Stimulated activated CD4-positive, alpha-beta T cell treated with anti-CD3 and anti-CD28 coated beads, Interleukin-12 subunit alpha, Interleukin-12 subunit beta, amount 100 ng/mL, for 4 hours (primary cell): ENCODE measurements around the gene MS4A1.
"Not testable (repeated sequence)": the region's sequence is repeated elsewhere in the genome, so short reads cannot be mapped to it uniquely, and the experiment has no call there.

Experiments
- DNase-seq: peaks from one replicate; pipeline ENCODE4 v3.0.0-alpha.2; 2020

Gene MS4A1

DNA sequence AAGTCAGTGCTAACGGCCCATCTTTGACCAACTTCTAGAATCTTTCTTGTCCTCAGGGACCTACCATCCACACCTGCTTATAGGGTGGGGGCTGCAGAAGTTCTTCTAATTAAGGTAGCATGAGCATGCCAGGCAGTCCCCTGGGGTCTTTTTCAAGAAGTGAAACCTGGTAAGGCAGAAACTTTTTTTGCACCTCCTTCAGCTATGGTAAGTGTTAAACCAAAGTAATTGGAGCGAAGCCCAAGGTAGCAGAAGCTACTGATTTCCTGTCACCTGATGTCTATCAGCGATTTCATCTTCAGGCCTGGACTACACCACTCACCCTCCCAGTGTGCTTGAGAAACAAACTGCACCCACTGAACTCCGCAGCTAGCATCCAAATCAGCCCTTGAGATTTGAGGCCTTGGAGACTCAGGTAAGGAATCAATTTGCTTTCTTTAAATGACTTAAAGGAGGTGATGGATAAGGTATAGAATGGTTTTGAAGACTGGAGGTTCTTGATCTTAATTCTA is at the start of gene MS4A1:
Gene MS4A1 (plus strand): TSS at position 317 of the 512 bp plus-strand sequence. CDS start 6,528 bp downstream, outside the sequence.
- DNase-seq: no peak

DNA sequence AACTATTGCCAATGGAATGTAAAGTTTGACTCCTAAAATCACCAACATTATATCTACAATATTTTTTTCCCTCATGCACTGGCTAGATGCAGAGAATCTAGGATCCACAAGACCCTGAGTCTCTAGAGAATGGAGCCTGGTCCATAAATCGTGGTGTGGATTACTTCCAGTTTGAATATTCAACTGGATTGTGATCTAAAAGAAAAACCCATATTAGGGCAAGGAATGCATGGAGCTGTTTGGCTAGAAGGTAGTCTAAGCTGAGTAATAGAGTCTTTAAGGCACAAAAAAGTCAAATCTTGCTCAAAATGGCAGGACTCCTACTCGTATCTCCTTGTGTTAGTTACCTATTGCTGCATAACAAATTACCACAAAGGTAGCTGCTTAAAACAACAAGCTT is 35.6 kb upstream of the MS4A1 start:
- DNase-seq: no peak

DNA sequence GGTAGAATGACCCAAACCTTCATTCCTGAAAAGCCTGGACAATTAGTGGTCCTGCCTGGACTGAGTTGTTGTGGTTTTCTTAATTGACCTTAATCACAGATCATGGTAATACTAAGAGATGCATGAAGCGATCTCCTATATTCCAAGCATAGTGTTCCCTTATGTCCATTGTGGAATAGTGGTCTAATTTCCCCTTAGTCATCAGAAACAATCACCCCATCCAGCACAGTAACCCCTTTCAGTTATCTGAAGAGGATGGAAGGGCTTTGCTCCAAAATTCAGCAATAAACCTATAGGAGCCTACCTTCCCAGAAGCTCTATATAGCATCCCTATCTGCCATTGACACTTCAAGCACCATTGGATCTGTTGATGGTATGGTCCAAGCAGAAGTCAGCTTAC is 33.0 kb upstream of the MS4A1 start:
- DNase-seq: no peak

DNA sequence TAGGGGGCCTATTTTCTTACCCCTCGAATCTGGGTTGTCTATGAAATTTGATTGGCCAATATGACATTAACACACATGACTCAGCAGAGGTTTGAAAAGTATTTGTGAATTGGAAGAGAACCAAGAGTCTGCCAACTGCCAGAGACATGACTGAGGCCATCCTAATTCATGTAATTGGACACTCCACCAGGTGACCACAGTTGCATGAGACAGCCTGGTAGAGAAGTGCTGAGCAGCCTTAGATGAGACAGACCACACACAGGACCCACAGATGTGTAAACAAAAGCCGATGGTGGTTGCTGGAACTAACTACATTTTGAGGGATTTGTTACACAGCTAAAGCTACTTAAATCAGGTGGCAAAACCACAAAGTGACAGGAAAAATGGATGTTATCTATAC is 27.1 kb upstream of the MS4A1 start:
- no peak for DNase-seq

DNA sequence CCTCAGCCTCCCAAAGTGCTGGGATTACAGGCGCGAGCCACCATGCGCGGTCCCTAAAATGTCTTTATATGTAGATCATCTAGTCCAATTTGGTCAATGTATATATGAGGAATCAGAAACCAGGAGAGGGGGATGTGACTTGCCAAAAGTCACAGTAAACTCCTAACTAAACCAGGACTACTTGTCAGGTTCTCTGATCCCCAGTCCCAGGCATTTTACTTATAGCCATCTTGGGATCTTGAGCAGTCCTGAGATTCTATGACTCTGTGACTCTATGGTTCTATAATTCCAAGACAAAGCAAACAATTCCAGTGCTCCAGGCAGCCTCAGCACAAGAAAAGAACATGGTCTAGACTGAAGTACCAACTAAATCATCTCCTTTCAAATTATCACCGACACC is 26.4 kb upstream of the MS4A1 start, which contains the start of gene MS4A5:
Gene MS4A5 (plus strand): TSS at position 301 of the 400 bp plus-strand sequence. CDS start 103 bp downstream, outside the sequence.
- DNase-seq: no peak

DNA sequence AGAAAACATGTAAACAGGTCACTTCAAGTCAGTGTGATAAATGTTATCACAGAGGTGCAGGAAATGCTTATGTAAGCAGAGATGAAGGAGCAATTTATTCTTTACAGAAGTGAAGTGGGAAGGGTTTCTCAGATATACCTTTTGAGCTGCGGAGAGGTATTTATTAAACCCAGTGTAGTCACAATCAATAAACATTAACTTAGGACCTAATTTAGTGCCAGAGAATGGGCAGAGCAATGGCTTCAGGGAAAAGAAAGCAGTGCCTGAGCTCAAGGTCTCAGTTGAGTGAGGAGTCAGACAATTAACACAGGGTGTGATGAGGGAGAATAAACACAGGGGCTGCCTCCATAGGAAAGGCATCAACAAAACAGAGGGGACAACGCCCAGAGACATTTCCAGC is 24.4 kb upstream of the MS4A1 start:
- no peak for DNase-seq

DNA sequence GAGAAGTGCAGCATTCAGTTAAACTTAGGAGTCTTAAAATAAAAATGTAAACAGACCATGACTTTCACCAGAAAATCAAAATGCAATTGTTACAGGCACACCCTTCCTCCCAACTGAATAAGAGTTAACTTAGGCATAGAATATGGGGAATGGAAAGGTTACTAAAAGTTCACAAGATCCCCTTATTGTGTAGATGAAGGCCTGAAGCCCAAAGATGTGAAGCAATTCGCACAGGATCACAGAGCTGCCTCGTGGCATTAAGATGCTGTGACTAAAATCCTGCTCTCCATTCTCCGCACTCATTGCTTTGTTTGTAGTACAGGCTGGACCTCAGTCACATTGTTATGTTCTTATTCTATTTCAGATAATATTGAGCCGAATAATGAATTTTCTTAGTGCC is 22.2 kb upstream of the MS4A1 start:
- no peak for DNase-seq

DNA sequence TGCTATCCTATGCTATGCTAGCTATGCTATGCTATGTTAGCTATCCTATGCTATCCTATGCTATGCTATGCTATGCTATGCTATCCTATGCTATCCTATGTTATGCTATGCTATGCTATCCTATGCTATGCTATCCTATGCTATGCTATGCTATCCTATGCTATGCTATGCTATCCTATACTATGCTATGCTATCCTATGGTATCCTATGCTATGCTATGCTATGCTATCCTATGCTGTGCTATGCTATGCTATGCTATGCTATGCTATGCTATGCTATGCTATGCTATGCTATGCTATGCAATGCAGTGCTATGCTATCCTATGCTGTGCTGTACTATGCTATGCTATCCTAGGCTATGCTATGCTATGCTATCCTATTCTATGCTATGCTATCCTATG is 8.6 kb upstream of the MS4A1 start:
- no peak for DNase-seq

DNA sequence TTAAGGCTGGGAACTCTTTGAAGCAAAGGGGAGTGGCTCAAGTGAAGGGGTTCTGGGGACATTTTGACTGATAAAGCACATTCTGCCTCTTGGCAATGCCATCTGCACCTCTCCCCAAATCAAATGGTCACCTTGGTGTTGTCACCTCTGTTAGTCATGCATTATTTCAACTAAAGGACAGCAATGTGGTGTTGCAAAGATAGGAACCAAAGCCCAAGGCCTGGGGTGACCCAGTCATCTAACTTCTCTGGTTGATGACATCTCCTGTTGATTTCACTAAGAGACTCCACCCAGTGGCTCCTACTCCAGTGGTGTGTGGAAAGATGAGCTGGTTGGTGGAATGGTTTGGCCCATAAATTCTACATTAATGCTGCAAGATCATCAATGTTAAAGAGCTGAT is 7.8 kb upstream of the MS4A1 start:
- DNase-seq: no peak

DNA sequence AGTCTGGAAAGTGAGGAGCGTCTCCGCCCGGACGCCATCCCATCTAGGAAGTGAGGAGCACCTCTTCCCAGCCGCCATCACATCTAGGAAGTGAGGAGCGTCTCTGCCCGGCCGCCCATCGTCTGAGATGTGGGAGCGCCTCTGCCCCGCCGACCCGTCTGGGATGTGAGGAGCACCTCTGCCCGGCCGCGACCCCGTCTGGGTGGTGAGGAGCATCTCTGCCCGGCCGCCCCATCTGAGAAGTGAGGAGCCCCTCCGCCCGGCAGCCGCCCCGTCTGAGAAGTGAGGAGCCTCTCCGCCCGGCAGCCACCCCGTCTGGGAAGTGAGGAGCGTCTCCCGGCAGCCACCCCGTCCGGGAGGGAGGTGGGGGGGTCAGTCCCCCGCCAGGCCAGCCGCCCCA is 4.5 kb upstream of the MS4A1 start:
- not testable (repeated sequence) for DNase-seq

DNA sequence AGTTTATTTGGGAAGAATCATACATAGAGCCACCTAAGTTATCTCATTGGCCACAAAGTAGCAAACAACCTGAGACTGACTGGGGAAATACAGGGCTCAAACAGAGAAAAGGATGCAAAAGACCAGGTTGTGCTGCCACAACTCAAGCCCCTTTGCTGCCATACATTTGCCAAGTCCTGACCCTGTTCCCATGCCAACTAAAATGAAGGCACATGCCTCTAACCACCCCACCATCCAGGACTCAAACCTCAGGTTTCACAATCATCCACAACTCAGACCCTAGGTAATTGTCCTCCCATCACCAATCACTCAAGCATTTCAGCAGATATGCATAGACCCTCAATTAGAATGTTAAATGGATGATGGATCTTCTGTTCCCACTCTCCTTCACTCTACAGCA is 1.4 kb upstream of the MS4A1 start:
- DNase-seq: no peak

DNA sequence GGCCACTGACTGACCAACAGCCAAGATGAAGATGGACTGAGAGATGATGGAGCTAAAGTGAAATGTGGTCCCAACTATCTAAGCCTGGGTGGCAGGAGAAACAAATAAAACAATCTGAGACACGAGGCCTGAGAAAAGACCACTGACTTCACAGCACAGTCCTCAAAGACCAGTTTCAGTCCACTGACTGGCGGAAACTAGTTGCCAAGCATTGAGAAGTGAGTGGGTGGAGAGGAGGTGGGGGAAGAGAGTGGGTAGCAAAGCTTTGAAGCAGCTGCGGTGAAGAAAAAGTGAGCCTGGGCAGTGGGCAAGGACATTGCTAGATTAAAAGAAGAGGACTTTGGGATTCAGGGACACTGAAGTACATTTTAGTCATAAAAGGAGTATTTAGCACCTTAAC is 1.9 kb downstream of the MS4A1 start:
- no peak for DNase-seq

DNA sequence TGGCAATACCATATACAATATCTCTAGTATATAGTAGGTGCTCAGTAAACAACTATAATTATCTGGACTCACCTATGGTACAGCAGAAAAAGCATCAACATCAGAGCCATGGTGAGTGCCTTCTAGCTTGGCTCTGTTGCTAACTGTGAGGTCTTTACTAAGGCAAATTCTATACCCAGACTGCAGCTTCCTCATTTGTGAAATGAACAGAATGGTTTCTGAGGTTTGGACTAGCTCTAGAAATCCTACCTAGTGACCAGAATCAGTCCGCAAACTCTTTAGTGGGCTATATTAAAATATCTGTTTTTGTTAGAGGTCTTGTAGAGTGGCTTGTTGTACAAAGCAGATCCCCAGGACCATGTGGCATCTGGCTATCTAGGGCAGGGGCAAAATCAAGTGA is 3.7 kb downstream of the MS4A1 start:
- DNase-seq: no peak

DNA sequence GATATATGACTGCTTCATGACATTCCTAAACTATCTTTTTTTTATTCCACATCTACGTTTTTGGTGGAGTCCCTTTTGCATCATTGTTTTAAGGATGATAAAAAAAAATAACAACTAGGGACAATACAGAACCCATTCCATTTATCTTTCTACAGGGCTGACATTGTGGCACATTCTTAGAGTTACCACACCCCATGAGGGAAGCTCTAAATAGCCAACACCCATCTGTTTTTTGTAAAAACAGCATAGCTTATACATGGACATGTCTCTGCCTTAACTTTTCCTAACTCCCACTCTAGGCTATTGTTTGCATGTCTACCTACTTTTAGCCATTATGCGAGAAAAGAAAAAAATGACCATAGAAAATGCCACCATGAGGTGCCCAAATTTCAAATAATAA is 13.2 kb downstream of the MS4A1 start:
- DNase-seq: no peak

DNA sequence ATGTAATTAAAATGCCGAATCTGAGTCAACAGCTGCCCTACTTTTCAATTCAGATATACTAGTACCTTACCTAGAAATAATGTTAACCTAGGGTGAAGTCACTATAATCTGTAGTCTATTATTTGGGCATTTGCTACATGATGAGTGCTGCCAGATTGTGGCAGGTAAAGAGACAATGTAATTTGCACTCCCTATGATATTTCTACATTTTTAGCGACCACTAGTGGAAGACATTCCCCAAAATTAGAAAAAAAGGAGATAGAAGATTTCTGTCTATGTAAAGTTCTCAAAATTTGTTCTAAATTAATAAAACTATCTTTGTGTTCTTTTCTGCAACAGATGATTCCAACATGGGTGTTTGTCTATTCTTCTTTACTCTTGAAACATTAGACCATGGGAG is 14.1 kb downstream of the MS4A1 start:
- DNase-seq: no peak

DNA sequence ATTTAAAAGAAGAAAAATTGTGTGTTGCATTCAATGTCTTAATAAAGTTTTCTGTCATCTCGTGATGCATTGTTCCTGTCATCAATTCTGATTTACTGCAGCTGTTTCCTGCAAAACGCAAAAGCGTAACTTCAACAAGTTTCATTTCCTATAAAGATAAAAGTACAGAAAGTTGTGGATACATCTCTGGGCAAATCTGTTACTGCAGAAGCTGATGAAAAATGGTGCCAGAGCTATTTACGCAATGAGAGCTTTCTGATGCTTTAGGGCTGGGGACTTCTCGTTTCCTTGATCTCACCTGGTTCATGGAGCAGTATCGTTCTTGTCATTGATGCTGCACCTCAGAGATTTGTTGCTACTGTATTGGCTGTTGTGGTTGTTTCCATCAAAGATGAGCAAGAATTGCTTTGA is 21.4 kb downstream of the MS4A1 start:
- DNase-seq: no peak

DNA sequence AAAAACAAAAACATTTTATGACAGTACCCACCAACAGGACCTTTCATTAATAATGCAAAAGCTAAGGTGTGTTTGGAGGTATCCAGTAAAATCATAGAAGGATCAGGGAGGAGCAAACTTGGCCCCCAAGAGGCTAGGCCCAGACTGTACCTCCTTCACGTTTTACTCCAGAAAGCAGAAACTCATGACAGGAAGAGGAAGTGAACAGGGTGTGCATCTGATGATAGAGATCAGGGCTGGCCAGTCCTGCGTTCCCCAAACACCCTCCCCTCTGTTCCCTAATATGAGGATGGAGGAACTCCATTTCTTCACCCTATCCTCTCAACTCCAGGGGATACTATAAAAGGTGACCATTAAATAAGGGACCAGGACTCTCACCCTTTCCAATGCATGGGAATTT is 26.7 kb downstream of the MS4A1 start:
- no peak for DNase-seq

DNA sequence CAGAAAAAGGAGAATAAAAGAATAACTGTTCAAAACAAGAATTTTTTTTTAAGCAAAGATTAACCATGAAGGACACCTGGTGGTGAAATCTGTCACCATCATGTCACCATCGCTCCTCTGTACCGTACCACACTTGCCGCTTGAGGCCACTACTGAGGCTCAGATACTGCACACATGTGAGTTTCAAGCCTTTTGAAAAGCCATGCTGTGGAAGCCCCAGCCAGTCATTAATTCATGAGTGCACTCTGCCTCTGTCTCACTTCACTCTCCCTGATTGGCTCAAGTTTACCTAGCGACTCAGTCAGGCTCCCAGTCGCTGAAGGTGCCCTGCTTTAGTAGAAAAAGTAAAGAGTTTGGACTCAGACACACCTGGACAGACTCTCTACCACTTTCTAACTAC is 30.3 kb downstream of the MS4A1 start:
- no peak for DNase-seq

DNA sequence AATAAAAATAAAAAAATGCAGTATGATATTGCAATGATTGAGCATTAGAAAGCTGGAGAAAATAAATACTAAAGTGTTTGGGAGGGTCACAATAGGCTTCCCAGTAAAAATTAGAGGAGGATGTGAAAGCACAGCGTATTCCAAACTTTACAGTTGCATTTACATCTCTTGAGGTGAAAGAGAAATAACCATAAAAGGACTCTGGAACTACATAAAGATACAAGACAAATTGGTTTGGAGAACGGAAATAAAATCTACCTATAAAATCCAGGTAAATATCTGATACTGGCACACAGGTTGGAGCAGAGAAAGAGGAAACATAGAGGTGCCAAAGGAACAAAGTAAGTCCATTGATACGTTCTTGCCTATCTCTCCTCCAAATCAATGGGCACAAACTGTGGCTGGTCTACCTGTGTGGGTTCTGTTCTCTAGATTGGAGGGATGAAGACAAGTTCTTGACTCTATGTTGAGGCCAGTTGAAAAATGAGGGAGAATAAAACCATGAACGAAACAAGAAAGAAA is 36.9 kb downstream of the MS4A1 start, which contains the start of gene MS4A12:
Gene MS4A12 (plus strand): TSS at position 291 of the 522 bp plus-strand sequence. CDS start 4,541 bp downstream, outside the sequence.
- DNase-seq: no peak

DNA sequence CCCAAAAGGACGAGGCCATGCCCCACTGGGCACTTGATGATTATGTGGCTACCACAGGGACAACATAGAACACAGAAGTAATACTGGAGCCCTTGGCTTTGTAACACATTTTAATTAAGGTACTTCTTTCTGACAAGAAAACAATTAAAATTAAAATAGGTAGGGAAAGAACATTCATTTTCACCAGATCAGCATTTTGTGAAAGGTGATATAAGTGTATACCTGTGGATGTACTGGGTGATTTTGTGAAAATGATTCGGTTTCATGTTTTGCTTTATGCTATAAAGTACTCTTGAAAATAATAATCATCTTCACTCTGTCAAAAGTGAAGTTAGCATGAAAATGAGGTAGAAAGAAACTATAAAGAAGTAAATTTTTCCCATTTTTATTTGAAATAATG is 37.8 kb downstream of the MS4A1 start:
- DNase-seq: no peak

DNA sequence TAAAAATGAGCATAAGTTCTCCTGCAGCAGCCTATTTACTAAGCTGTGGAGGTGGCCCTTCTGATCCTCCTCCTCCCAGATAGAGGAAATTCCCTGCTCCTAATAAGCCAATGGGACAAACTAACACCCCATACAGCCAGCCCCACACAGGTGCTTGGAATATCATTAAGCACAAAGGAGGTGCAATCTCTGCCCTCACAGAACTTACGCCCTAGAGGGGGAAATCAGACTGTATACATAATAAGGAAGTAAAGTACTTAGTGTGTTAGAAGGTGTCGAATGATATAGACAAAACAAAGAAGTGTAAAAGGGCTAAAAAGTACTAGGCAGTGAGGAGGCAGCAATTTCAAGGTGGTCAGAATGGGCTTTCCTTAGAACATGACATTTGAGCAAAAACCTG is 42.8 kb downstream of the MS4A1 start:
- no peak for DNase-seq

DNA sequence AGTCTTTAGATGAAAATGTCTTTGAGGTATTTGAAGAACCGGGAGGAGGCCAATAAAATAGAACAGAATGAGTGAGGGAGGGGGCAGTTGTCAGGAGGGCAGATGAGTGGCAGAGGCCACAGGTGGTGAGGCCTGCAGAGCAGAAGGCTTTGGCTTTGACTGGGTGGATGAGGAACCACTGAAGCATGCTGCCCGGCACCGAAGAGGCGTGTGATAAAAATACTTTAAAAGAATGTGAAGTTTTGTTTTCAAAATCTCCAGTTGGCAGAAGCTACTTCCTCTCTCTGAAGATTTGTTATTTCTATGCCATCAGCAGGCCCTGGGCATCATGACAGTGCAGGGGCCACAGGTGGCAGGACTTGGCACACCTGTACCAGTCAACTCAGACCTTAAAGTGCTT is 43.2 kb downstream of the MS4A1 start:
- no peak for DNase-seq

DNA sequence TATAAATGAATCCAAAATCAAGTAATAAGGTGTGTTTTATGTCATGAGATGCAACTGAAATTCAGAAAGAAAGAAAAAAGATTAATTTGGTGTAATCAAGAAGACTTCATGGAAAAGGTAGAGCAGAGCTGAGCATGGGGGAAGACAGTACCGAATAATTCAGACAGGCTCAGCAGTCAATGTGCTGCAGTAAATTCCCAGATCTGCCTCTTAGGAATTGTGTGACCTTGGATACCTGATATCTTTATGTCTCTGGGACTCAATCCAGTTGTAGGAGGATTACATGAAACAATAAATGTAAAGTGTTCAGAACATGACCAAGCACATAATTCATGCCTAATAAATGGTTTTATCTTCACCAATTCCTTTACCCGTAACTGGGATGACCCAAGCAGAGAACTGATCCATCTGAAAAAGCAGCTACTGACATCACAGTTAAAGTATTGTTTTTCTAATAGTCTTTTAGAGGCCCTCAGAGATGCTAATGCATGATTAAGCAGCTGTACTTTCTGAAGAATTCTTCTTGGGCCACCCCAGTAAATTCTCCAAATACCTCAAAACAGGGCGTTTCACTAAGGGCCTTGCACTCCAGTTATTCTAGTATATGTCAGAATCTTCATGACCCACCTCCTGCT is 44.7 kb downstream of the MS4A1 start:
- no peak for DNase-seq

DNA sequence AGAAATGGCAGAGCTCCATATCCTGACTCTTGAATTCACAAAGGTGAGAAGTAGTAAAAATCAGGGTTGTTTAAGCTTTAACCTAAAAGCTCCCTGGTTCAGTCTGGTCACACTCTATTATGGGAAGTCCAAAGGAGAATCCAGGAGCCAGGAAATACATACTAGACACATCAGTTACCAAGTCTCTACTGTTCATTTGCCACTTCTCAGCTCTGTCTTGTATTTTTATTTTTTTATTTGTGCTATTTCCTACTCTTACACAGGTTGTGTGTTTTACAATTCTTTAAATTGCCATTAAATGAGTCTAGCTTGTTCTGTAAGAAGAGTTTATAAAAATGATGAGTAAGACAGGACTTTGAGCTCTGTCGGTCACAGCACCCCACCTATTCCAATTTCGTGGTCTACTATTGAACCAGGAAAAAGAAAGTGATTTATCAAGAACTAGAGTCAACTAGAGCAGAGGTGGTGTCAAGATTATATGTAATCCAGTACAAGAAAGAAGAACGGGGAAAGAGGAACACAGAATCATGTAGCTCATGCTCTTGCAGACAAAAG is 46.7 kb downstream of the MS4A1 start:
- DNase-seq: no peak
